ENCODE measurements around the gene RANBP1.

The RANBP1 gene

DNA sequence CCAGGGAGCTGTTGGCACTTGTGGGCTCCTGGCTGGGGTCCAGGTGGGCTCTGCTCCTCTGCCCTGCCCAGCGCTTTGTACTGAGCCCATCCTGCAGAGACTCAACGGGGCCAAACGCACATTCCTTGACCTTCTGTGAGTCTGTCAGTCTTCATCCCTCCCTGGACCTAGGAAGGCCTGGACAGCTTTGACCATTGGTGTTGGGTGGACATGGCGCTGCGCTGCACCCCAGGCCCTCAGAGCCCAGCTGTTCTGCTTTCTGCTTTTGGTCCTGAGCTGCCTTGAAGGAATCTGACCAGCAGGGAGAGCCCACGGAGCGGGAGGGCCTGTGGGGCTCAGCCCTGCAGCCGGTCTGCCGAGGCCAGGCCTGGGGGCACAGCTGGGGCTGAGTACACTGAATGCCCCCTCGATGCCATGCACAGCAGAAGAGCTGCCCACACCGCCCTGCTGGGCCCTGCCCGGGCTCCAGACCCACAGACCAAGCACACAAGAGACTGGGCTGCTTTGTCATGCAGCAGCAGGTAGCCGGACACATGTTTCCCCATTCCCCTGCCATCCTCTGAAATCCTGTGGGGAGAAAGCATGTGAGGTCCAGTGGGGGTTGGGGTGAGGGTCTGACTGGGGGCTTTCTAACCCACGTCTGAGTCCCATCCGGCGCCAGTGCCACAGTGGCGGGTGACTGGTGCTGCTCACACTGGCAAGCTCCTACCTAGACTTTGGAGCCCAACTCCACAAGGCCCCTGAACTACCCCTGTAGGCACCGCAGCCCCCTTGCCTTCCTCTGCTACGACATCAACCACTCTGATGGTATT is 59.1 kb downstream of the RANBP1 start:
- no peak for DNase-seq (ENCODE audit: low spot score)

- DNase-seq (ENCODE audit: low spot score), result no peak
These were observed 59.6 kb downstream of the RANBP1 start for GRCh38 chr22:20175597-20175900.

GRCh38 chr22:20176421-20177085 is 60.6 kb downstream of the RANBP1 start:
- no peak for DNase-seq (ENCODE audit: low spot score)

All from kidney capillary endothelial cell (primary cell).